HepG2 (cell line): ENCODE data around the gene BICDL1. TPM values are rescaled to one million over a fixed set of nuclear protein-coding genes. Genes with fewer than 3 reads are reported as not detected.

Experiments
- ATAC-seq: fragments of 200-7000 bp; cut with Tn5 transposase; 3 replicates; pipeline ENCODE4 v1.9.1; 2020; ENCODE audit warnings: mild to moderate bottlenecking, moderate library complexity
- BruUV-seq: library from RNA; stranded (reverse); fragments of 400-500 nt; replicated peaks from 2 replicates; lab custom pipeline; 2021; lab: Mats Ljungman, UMichigan
- CTCF ChIA-PET: fragments of 300-600 bp; formaldehyde crosslinking; extraction: SDS; loops from one replicate; lab custom pipeline; 2021; ENCODE audit warnings: low total read pairs, inconsistent platforms, low intra/inter-chr PET ratio; lab: Yijun Ruan, JAX
- POLR2A ChIA-PET: fragments of 350-600 bp; sonication (Branson Sonifier 250); formaldehyde crosslinking; loops from one replicate; lab custom pipeline; 2020; ENCODE audit warnings: antibody characterized with exemption, inconsistent platforms; lab: Yijun Ruan, JAX
- DNase-seq: peaks from one replicate; pipeline ENCODE4 v3.0.0-alpha.2; 2015; ENCODE audit warnings: low spot score
- FAIRE-seq: peaks from 3 replicates; lab custom pipeline; 2011; peaks lifted over from hg19 to GRCh38; lab: Jason Lieb, UNC
- H2AFZ ChIP-seq: one replicate; pipeline ENCODE4 v1.6.1; 2011; ENCODE audit warnings: low read length, inconsistent platforms
- H3K27ac ChIP-seq: fragments of 300-600 bp; 3 replicates; pipeline ENCODE4 v1.8.0; 2011; ENCODE audit warnings: mixed run types, mild to moderate bottlenecking, mixed read lengths, low read length, inconsistent platforms; ENCODE audit not compliant: insufficient read depth; ENCODE audit errors: extremely low read length
- H3K27me3 ChIP-seq, 2 experiments: fragments of 200-600 bp in 1 of 2; 2 replicates in 1 of 2; 3 replicates in 1 of 2; pipeline versions ENCODE4 v1.6.0 to v1.8.0; 2011; ENCODE audit warnings: low read length in 2 of 2, mild to moderate bottlenecking in 2 of 2, moderate library complexity in 2 of 2, inconsistent platforms in 1 of 2; ENCODE audit not compliant: insufficient read depth in 2 of 2, control insufficient read depth in 1 of 2
- H3K36me3 ChIP-seq, 2 experiments: fragments of 200-600 bp in 1 of 2; replicated peaks in 1 of 2; 2 replicates in 1 of 2; 3 replicates in 1 of 2; pipeline versions ENCODE4 v1.5.1 to v1.8.0; 2011; ENCODE audit warnings: low read length in 2 of 2, inconsistent platforms in 1 of 2; ENCODE audit not compliant: insufficient read depth in 2 of 2, control insufficient read depth in 1 of 2
- H3K4me1 ChIP-seq: 2 replicates; pipeline ENCODE4 v1.5.1; 2012; ENCODE audit warnings: low read length, inconsistent platforms; ENCODE audit not compliant: insufficient read depth
- H3K4me2 ChIP-seq: 2 replicates; pipeline ENCODE4 v1.6.0; 2011; ENCODE audit warnings: low read depth, low read length, inconsistent platforms
- H3K4me3 ChIP-seq, 3 experiments: fragments of 200-600 bp in 1 of 3; sonication (generic), shearing (Covaris generic) in 1 of 3; replicated peaks in 1 of 3; 2 replicates each; pipeline ENCODE4 v1.5.1; 2011 to 2016; ENCODE audit warnings: low read length in 3 of 3, inconsistent platforms in 2 of 3, low read depth in 2 of 3, mild to moderate bottlenecking in 2 of 3, control low read depth in 1 of 3, mixed read lengths in 1 of 3; ENCODE audit not compliant: insufficient read depth in 1 of 3
- H3K79me2 ChIP-seq: one replicate; pipeline ENCODE4 v1.6.1; 2011; ENCODE audit warnings: low read length, inconsistent platforms; ENCODE audit not compliant: insufficient read depth
- H3K9ac ChIP-seq: 2 replicates; pipeline ENCODE4 v1.6.0; 2011; ENCODE audit warnings: mild to moderate bottlenecking, low read depth, low read length, inconsistent platforms; ENCODE audit not compliant: insufficient read depth
- H3K9me3 ChIP-seq: 2 replicates; pipeline ENCODE4 v1.5.1; 2012; ENCODE audit warnings: mild to moderate bottlenecking, low read length
- H4K20me1 ChIP-seq: 2 replicates; pipeline ENCODE4 v1.6.0; 2011; ENCODE audit warnings: inconsistent platforms, mild to moderate bottlenecking, low read length, moderate library complexity; ENCODE audit not compliant: insufficient read depth
- ARNT ChIP-seq: fragments of 450-650 bp; IDR thresholded peaks from 2 replicates; pipeline ENCODE4 v1.6.1; 2017
- HNRNPK ChIP-seq: fragments of 200-400 bp; formaldehyde crosslinking; IDR thresholded peaks from 2 replicates; pipeline ENCODE4 v1.6.1; 2018; ENCODE audit warnings: low read length, low read depth, moderate library complexity, mild to moderate bottlenecking; ENCODE audit not compliant: poor library complexity, severe bottlenecking
- KLF16 ChIP-seq, 2 experiments: sonication (generic) in 1 of 2; formaldehyde crosslinking in 1 of 2; IDR thresholded peaks; 2 replicates each; pipeline versions ENCODE4 v1.6.1 to v1.8.0; 2016 to 2023; ENCODE audit warnings: missing genetic modification reagents in 2 of 2, missing compliant biosample characterization in 1 of 2
- MTA3 ChIP-seq: sonication (generic); formaldehyde crosslinking; IDR thresholded peaks from 2 replicates; pipeline ENCODE4 v1.4.0; 2020; ENCODE audit warnings: missing genetic modification reagents
- NCOR1 ChIP-seq: fragments of 200-600 bp; sonication (generic); IDR thresholded peaks from 2 replicates; pipeline ENCODE4 v1.7.0; 2017; ENCODE audit warnings: antibody characterized with exemption, low read length, borderline replicate concordance
- NFE2 ChIP-seq: sonication (generic); formaldehyde crosslinking; IDR thresholded peaks from 2 replicates; pipeline ENCODE4 v1.4.0; 2020; ENCODE audit warnings: missing genetic modification reagents
- NKX3-1 ChIP-seq: sonication (generic); formaldehyde crosslinking; IDR thresholded peaks from 2 replicates; pipeline ENCODE4 v1.5.0; 2020; ENCODE audit warnings: missing genetic modification reagents
- PAF1 ChIP-seq: IDR thresholded peaks from 2 replicates; pipeline ENCODE4 v1.6.1; 2016; ENCODE audit warnings: missing genetic modification reagents, missing compliant biosample characterization
- SMAD9 ChIP-seq: sonication (generic); formaldehyde crosslinking; IDR thresholded peaks from 2 replicates; pipeline ENCODE4 v1.5.1; 2020; ENCODE audit warnings: mild to moderate bottlenecking, missing genetic modification reagents
- SPEN ChIP-seq: sonication (generic); formaldehyde crosslinking; IDR thresholded peaks from 2 replicates; pipeline ENCODE4 v1.5.1; 2020; ENCODE audit warnings: low read depth, mild to moderate bottlenecking, missing genetic modification reagents
- TBX2 ChIP-seq: sonication (generic); formaldehyde crosslinking; IDR thresholded peaks from 2 replicates; pipeline ENCODE4 v1.5.0; 2020; ENCODE audit warnings: missing genetic modification reagents, mild to moderate bottlenecking, borderline replicate concordance
- ZFP90 ChIP-seq: sonication (generic); formaldehyde crosslinking; IDR thresholded peaks from 2 replicates; pipeline ENCODE4 v1.8.0; 2022; ENCODE audit warnings: missing genetic modification reagents, mild to moderate bottlenecking, inconsistent platforms, borderline replicate concordance
- ZNF605 ChIP-seq: sonication (generic); formaldehyde crosslinking; IDR thresholded peaks from 2 replicates; pipeline ENCODE4 v1.8.0; 2022; ENCODE audit warnings: mild to moderate bottlenecking, missing genetic modification reagents
- ZNF720 ChIP-seq: sonication (generic); formaldehyde crosslinking; IDR thresholded peaks from 2 replicates; pipeline ENCODE4 v1.4.0; 2020; ENCODE audit warnings: missing genetic modification reagents
- ZNF883 ChIP-seq: sonication (generic); formaldehyde crosslinking; IDR thresholded peaks from 2 replicates; pipeline ENCODE4 v1.5.1; 2020; ENCODE audit warnings: mild to moderate bottlenecking, missing genetic modification reagents; ENCODE audit errors: not compliant biosample characterization
- WGBS: methylation state at CpG from one replicate; pipeline ENCODE4 v1.1.6; 2017; ENCODE audit warnings: low lambda C conversion rate; 5-methylcytosine and 5-hydroxymethylcytosine counted together
- in situ Hi-C: cut with HindIII; loops from 2 replicates; pipeline ENCODE4 v1.10.0; 2017; ENCODE audit warnings: low pct_unique_long_range_greater_than_20kb; ENCODE audit not compliant: extremely low pct_ligation_motif_present
- intact Hi-C: fragments of 100-400 bp; cut with micrococcal nuclease; formaldehyde crosslinking; loops from one replicate; pipeline ENCODE4 v1.10.0; 2022; ENCODE audit not compliant: unreplicated experiment
- polyA plus RNA-seq, 8 experiments: library from polyadenylated mRNA; depleted of rRNA in 3 of 8; stranded (reverse) in 7 of 8; unstranded in 1 of 8; fragments of >200 nt; fragmentation: Illumina TruSeq in 4 of 8; extraction: Trizol in 4 of 8; gene quantifications; 2 replicates each; pipeline versions ENCODE4 v1.2.1 to v1.2.3, GENCODE V29; 2011 to 2016; ENCODE audit warnings: low read depth in 4 of 8, missing spikeins in 1 of 8, mixed read lengths in 1 of 8; ENCODE audit not compliant: insufficient read depth in 1 of 8
- total RNA-seq, 5 experiments: library from RNA; depleted of rRNA; stranded (reverse); fragments of >200 nt; fragmentation: Illumina TruSeq; extraction: Trizol; gene quantifications; 2 replicates each; pipeline ENCODE4 v1.2.3, GENCODE V29; 2016; ENCODE audit warnings: low read depth in 1 of 5
- TF ChIP-seq, protein P1 (sequence below): sonication (generic); formaldehyde crosslinking; IDR thresholded peaks from 2 replicates; pipeline ENCODE4 v1.4.0; 2020; ENCODE audit warnings: missing genetic modification reagents
- TF ChIP-seq, protein P2 (sequence below): sonication (generic); formaldehyde crosslinking; IDR thresholded peaks from 2 replicates; pipeline ENCODE4 v1.8.1; 2022; ENCODE audit warnings: mild to moderate bottlenecking, missing genetic modification reagents

Gene BICDL1
- total and polyA plus RNA-seq, 2 of the 13 experiments (the other 11 are each of a cell fraction or from before 2014, with no cell fraction given) = 3.6 to 9.7 TPM

DNA sequence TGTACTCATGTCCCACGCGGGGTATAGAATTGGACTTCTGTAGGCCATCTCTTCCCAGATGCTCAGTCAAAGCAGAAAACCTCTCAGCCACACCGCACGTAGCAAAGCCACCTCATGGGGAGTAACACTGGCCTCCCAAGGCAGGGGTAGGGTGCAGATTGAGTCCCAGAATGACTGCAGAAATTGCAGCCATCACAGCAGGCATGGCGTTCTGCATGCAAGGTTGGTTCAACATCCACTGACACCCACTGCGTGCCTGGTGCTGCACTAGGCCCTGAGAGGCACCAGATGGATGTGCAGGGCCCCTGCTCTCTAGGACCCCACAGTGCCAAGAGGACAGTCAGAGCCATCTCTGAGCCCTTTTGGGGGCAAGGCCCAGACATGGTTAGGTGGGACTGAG is 87.6 kb downstream of the BICDL1 start:
- 92% methylated on average over 2 of the region's 6 CpGs for WGBS
- Histone ChIP-seq H3K27ac (no peak overlapping the region), H3K9me3 (no peaks in the 10 kb centered on the region), H2AFZ (no peak overlapping the region), H3K4me3 (no peak overlapping the region), H3K9ac (no peak overlapping the region), H3K4me1 (peaks cover 27% of the 10 kb centered on the region), H4K20me1 (no peaks in the 10 kb centered on the region), H3K4me2 (no peak overlapping the region), H3K27me3 (no peaks in the 10 kb centered on the region), H3K36me3 (no peaks in the 10 kb centered on the region), H3K79me2 (no peaks in the 10 kb centered on the region)
- no TSS peak for BruUV-seq
- no peak for DNase-seq
- ChIA-PET POLR2A (no interaction called here), CTCF (no interaction called here)
- in situ Hi-C loops (no loop called here), intact Hi-C loops (loop anchor here (5.0 kb wide), 1 partner anchor 34 kb away; no protein-coding TSS in a partner anchor)
- no peak for FAIRE-seq
- no peak for TF ChIP-seq MTA3
- no peak for TF ChIP-seq KLF16 (CRISPR knock-in tag; IDR thresholded peaks at IDR 0.05)
- no peak for TF ChIP-seq ZNF883 (CRISPR knock-in tag)
- TF ChIP-seq HNRNPK = no peak
- TF ChIP-seq ZNF605 (CRISPR knock-in tag) = no peak
- TF ChIP-seq PAF1 (CRISPR knock-in tag) = no peak
- ATAC-seq = no peak

DNA sequence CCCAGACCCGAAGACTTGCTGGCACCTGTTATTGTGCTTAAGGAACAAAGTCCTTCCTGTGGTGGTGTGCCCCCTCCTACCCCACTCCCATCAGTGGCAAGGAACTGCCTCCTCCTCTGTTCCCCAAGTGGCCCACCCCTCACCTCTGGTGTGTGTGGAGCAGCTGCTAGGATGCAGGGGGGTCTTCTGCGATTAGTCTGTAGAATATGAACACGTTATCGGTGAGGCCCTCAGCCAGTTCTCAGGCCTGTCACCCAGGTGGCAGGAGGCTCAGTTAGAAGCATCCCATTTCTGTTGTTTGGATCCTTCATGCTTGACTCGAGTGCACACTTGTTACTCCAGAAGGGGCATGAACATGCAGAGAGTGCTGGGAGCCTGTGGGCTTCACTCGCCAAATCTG is 88.2 kb downstream of the BICDL1 start:
- Histone ChIP-seq H3K4me1 (peaks cover 27% of the 10 kb centered on the region), H3K79me2 (no peaks in the 10 kb centered on the region), H2AFZ (no peak overlapping the region), H3K27me3 (no peaks in the 10 kb centered on the region), H3K9ac (no peak overlapping the region), H3K9me3 (no peaks in the 10 kb centered on the region), H3K27ac (no peak overlapping the region), H4K20me1 (no peaks in the 10 kb centered on the region), H3K36me3 (no peaks in the 10 kb centered on the region), H3K4me3 (no peak overlapping the region), H3K4me2 (no peak overlapping the region)
- TF ChIP-seq, protein P1, sequence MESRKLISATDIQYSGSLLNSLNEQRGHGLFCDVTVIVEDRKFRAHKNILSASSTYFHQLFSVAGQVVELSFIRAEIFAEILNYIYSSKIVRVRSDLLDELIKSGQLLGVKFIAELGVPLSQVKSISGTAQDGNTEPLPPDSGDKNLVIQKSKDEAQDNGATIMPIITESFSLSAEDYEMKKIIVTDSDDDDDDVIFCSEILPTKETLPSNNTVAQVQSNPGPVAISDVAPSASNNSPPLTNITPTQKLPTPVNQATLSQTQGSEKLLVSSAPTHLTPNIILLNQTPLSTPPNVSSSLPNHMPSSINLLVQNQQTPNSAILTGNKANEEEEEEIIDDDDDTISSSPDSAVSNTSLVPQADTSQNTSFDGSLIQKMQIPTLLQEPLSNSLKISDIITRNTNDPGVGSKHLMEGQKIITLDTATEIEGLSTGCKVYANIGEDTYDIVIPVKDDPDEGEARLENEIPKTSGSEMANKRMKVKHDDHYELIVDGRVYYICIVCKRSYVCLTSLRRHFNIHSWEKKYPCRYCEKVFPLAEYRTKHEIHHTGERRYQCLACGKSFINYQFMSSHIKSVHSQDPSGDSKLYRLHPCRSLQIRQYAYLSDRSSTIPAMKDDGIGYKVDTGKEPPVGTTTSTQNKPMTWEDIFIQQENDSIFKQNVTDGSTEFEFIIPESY (CRISPR knock-in tag) = no peak
- no peak for TF ChIP-seq SPEN (CRISPR knock-in tag)
- no peak for TF ChIP-seq NKX3-1
- TF ChIP-seq NFE2 = no peak
- TF ChIP-seq, protein P2, sequence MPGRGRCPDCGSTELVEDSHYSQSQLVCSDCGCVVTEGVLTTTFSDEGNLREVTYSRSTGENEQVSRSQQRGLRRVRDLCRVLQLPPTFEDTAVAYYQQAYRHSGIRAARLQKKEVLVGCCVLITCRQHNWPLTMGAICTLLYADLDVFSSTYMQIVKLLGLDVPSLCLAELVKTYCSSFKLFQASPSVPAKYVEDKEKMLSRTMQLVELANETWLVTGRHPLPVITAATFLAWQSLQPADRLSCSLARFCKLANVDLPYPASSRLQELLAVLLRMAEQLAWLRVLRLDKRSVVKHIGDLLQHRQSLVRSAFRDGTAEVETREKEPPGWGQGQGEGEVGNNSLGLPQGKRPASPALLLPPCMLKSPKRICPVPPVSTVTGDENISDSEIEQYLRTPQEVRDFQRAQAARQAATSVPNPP (CRISPR knock-in tag) = no peak
- no peak for TF ChIP-seq NCOR1
- no peak for TF ChIP-seq SMAD9
- TF ChIP-seq ZNF720 (CRISPR knock-in tag) = no peak
- no peak for TF ChIP-seq ARNT
- TF ChIP-seq TBX2 (CRISPR knock-in tag) = no peak
- no peak for TF ChIP-seq ZFP90
- in situ Hi-C loops (no loop called here), intact Hi-C loops (loop anchor here (5.0 kb wide), 1 partner anchor 35 kb away; no protein-coding TSS in a partner anchor)
- FAIRE-seq = no peak
- ChIA-PET CTCF (no interaction called here), POLR2A (no interaction called here)
- BruUV-seq = no TSS peak
- ATAC-seq = no peak
- no peak for DNase-seq
- WGBS = 83% methylated on average over 3 of the region's 6 CpGs
